Measurements from ENCODE around the gene SVEP1.

The SVEP1 gene

DNA sequence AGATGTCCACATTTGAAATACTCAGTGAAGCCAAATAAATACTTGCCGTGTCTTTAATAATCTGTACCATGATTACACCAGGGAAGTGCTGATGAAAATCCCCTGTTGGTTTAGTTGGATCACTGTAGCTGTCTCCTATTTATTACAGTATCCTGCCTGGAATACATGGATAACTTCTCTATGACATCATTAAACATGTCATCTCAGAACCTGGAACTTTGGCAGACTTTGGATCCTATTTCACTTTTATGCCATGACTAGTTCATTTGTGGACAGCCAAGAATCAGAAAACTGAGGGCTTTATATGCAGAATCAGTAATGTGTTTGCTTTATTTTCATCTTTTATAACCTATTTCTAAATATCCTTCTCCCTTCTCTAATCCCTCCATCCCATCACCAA is 241.8 kb downstream of the SVEP1 start, which contains the start of gene TXNDC8:
Gene TXNDC8 (minus strand): TSS at position 137 of the 400 bp plus-strand sequence.
- TF ChIP-seq, protein P1, sequence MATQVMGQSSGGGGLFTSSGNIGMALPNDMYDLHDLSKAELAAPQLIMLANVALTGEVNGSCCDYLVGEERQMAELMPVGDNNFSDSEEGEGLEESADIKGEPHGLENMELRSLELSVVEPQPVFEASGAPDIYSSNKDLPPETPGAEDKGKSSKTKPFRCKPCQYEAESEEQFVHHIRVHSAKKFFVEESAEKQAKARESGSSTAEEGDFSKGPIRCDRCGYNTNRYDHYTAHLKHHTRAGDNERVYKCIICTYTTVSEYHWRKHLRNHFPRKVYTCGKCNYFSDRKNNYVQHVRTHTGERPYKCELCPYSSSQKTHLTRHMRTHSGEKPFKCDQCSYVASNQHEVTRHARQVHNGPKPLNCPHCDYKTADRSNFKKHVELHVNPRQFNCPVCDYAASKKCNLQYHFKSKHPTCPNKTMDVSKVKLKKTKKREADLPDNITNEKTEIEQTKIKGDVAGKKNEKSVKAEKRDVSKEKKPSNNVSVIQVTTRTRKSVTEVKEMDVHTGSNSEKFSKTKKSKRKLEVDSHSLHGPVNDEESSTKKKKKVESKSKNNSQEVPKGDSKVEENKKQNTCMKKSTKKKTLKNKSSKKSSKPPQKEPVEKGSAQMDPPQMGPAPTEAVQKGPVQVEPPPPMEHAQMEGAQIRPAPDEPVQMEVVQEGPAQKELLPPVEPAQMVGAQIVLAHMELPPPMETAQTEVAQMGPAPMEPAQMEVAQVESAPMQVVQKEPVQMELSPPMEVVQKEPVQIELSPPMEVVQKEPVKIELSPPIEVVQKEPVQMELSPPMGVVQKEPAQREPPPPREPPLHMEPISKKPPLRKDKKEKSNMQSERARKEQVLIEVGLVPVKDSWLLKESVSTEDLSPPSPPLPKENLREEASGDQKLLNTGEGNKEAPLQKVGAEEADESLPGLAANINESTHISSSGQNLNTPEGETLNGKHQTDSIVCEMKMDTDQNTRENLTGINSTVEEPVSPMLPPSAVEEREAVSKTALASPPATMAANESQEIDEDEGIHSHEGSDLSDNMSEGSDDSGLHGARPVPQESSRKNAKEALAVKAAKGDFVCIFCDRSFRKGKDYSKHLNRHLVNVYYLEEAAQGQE (IDR thresholded peaks at IDR 0.05; ENCODE audit: insufficient read depth in 1 of 2, low read depth in 2 of 2, low read length in 2 of 2), result no peak
- no peak for TF ChIP-seq FOXP2 (optimal IDR thresholded peaks at IDR 0.05; ENCODE audit: borderline replicate concordance, extremely low read depth, extremely low read length, insufficient read depth)
- TF ChIP-seq SIN3A (IDR thresholded peaks at IDR 0.05; ENCODE audit: borderline replicate concordance, insufficient read depth, low read length), result no peak
- no peak for TF ChIP-seq TAF1 (IDR thresholded peaks at IDR 0.05; ENCODE audit: borderline replicate concordance, insufficient read depth, low read length)
- no peak for TF ChIP-seq POLR2AphosphoS5 (IDR thresholded peaks at IDR 0.05; ENCODE audit: low read depth, low read length)

GRCh38 chr9:110336363-110336762 is 243.2 kb downstream of the SVEP1 start:
- TF ChIP-seq, protein P1 (IDR thresholded peaks at IDR 0.05; ENCODE audit: insufficient read depth in 1 of 2, low read depth in 2 of 2, low read length in 2 of 2), result no peak
- TF ChIP-seq FOXP2 (optimal IDR thresholded peaks at IDR 0.05; ENCODE audit: borderline replicate concordance, extremely low read depth, extremely low read length, insufficient read depth), result no peak

DNA sequence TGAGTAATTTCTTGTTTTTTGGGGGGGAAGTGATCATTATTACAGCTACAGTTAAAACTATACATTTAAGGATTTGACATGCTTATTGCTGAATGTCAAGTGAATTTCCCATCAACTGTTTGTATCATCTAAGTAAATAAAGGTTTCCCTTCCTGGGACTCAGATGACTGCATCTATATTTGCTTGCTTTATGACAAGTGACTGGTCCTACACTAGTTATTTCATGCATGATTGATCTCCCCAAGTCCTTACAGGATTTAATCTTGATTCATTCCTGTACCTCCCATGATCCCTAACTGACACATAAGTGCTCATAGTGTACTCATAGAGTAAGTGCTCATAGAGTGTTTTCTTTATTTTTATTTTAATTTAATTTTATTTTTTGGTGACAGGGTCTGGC is 244.7 kb downstream of the SVEP1 start:
- TF ChIP-seq FOXP2 (optimal IDR thresholded peaks at IDR 0.05; ENCODE audit: borderline replicate concordance, extremely low read depth, extremely low read length, insufficient read depth) (no peak), POLR2AphosphoS5 (IDR thresholded peaks at IDR 0.05; ENCODE audit: low read depth, low read length) (no peak), TAF1 (IDR thresholded peaks at IDR 0.05; ENCODE audit: borderline replicate concordance, insufficient read depth, low read length) (no peak), SIN3A (IDR thresholded peaks at IDR 0.05; ENCODE audit: borderline replicate concordance, insufficient read depth, low read length) (no peak)
- TF ChIP-seq, protein P1 (IDR thresholded peaks at IDR 0.05; ENCODE audit: insufficient read depth in 1 of 2, low read depth in 2 of 2, low read length in 2 of 2), result no peak

DNA sequence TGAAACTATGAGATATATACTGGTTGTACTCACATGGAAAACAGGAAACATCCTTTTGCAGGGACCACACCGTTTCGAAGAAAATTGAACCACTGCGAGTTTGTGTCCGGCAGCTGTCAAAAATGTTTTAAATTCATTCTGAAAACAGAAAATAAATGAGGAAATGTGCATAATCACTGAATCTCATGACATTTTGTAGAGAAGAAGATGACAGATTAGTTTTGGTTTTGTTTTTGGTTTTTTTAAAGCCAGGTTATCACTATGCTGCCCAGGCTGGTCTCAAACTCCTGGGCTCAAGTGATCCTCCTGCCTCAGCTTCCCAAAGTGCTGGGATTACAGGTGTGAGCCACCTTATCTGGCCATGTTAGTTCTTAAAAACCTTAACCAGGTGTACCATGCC is 245.4 kb downstream of the SVEP1 start:
- TF ChIP-seq POLR2AphosphoS5 (IDR thresholded peaks at IDR 0.05; ENCODE audit: low read depth, low read length) (no peak), SIN3A (IDR thresholded peaks at IDR 0.05; ENCODE audit: borderline replicate concordance, insufficient read depth, low read length) (no peak), FOXP2 (optimal IDR thresholded peaks at IDR 0.05; ENCODE audit: borderline replicate concordance, extremely low read depth, extremely low read length, insufficient read depth) (no peak), TAF1 (IDR thresholded peaks at IDR 0.05; ENCODE audit: borderline replicate concordance, insufficient read depth, low read length) (no peak)
- TF ChIP-seq, protein P1 (IDR thresholded peaks at IDR 0.05; ENCODE audit: insufficient read depth in 1 of 2, low read depth in 2 of 2, low read length in 2 of 2), result no peak

DNA sequence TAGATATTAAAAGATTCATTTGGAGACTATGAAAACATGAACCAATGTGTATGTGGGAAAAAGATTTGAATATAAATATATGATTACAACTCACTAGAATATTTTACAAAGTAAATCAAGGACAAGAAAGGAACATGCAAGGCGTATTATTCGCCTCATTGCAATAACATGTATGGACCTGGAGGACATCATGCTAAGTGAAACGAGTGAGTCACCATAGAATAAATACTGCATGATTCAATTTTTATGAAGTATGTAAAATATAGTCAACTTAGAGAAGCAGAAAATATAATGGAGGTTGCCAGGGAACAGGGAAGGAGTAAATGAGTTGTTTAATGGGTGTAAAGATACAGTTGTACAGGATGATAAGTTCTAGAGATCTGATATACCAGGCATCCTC is 246.8 kb downstream of the SVEP1 start:
- TF ChIP-seq POLR2AphosphoS5 (IDR thresholded peaks at IDR 0.05; ENCODE audit: low read depth, low read length) (no peak), FOXP2 (optimal IDR thresholded peaks at IDR 0.05; ENCODE audit: borderline replicate concordance, extremely low read depth, extremely low read length, insufficient read depth) (no peak), TAF1 (IDR thresholded peaks at IDR 0.05; ENCODE audit: borderline replicate concordance, insufficient read depth, low read length) (no peak), SIN3A (IDR thresholded peaks at IDR 0.05; ENCODE audit: borderline replicate concordance, insufficient read depth, low read length) (no peak)
- TF ChIP-seq, protein P1 (IDR thresholded peaks at IDR 0.05; ENCODE audit: insufficient read depth in 1 of 2, low read depth in 2 of 2, low read length in 2 of 2), result no peak
